Lower lobe of right lung (tissue), 2 donors: ENCODE results near the gene GPATCH8. TPM values are rescaled to one million over a fixed set of nuclear protein-coding genes. Genes with fewer than 3 reads are reported as not detected.
A peak's percentile ranks its signal among the peaks of the same experiment; 100 is the strongest.
"Not testable (repeated sequence)": the region's sequence is repeated elsewhere in the genome, so short reads cannot be mapped to it uniquely, and the experiment has no call there.

Experiments used
- ATAC-seq, 2 donors: fragments of 200-7000 bp; cut with Tn5 transposase; one replicate each; pipeline ENCODE4 v1.9.1; 2020 to 2022; ENCODE audit warnings: mild to moderate bottlenecking in 2 of 2, moderate library complexity in 2 of 2
- DNase-seq: peaks from one replicate; pipeline ENCODE4 v3.0.0-alpha.2; 2020
- H3K27ac ChIP-seq: fragments of 200-600 bp; one replicate; pipeline ENCODE4 v1.8.0; 2022
- H3K27me3 ChIP-seq: fragments of 200-600 bp; one replicate; pipeline ENCODE4 v1.8.0; 2022; ENCODE audit warnings: low read depth
- H3K36me3 ChIP-seq: fragments of 200-600 bp; one replicate; pipeline ENCODE4 v1.8.0; 2022; ENCODE audit warnings: mild to moderate bottlenecking
- H3K4me1 ChIP-seq: fragments of 200-600 bp; one replicate; pipeline ENCODE4 v1.8.0; 2022
- H3K4me3 ChIP-seq: fragments of 200-600 bp; one replicate; pipeline ENCODE4 v1.8.0; 2022; ENCODE audit warnings: mild to moderate bottlenecking
- H3K9me3 ChIP-seq: fragments of 200-600 bp; one replicate; pipeline ENCODE4 v1.8.0; 2022
- intact Hi-C: fragments of 100-400 bp; cut with DNase I; formaldehyde crosslinking; loops from one replicate; pipeline ENCODE4 v1.11.0; 2022
- total RNA-seq: library from RNA; stranded (reverse); fragmentation: NEBNext Ultra II Directional; extraction: Animal tissue kit (Norgen Biotek cat#: 25700); gene quantifications from one replicate; pipeline ENCODE4 v1.2.1, GENCODE V29; 2021
- TF ChIP-seq, protein P1 (sequence below): fragments of 200-600 bp; IDR thresholded peaks from one replicate; pipeline ENCODE4 v1.8.0; 2022; ENCODE audit warnings: antibody characterized with exemption, mild to moderate bottlenecking
- donor health status: DM: no; HTN: yes; CAD: no; lungs with severe emphysema.

GPATCH8 gene
- total RNA-seq, 1 donor from 2014 or later: 48.3 TPM

DNA sequence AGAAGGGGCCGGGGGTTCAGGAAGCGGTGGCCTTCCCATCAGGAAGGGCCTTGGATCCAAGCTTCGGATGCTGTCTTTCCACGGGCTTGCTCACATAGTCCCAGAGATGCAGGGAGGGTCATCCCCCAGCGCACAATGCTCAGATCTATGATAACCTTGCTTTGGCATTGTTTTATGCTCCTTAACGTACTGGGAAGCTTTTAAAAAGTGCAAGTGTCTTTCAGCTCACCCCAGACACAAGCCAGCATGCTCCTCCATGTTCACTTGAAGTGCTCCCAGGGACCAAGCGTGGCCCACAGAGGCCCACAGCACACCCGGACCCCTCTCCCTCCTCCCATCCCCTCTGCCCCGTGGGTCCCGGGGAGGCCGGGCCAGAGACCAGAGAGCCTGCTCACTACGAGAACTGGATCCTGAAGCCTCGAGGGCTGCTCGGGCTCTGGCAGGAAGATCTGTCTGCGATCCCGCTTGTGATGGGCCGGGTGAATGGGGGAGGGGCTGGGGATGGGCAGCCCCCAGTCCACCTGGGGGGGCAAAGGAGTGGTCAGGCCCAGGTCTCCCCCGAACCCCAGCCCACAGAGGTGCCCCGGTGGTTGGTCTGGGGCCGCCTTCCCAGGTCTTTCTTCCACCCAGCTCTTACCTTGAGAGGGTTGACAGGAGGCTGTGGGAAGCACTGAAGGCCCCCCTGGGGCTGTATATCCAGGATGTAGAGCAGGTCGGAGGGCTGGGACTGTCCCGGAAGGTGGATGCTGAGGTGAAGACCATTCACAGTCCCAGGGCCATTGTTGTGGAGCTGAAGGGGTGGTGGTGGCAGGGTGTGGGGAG lies 127.8 kb downstream of the GPATCH8 start:
- TF ChIP-seq, protein P1, sequence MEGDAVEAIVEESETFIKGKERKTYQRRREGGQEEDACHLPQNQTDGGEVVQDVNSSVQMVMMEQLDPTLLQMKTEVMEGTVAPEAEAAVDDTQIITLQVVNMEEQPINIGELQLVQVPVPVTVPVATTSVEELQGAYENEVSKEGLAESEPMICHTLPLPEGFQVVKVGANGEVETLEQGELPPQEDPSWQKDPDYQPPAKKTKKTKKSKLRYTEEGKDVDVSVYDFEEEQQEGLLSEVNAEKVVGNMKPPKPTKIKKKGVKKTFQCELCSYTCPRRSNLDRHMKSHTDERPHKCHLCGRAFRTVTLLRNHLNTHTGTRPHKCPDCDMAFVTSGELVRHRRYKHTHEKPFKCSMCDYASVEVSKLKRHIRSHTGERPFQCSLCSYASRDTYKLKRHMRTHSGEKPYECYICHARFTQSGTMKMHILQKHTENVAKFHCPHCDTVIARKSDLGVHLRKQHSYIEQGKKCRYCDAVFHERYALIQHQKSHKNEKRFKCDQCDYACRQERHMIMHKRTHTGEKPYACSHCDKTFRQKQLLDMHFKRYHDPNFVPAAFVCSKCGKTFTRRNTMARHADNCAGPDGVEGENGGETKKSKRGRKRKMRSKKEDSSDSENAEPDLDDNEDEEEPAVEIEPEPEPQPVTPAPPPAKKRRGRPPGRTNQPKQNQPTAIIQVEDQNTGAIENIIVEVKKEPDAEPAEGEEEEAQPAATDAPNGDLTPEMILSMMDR: no peak
- H3K27ac ChIP-seq: no peak overlapping the region
- H3K4me1 ChIP-seq: peaks cover 8% of the 10 kb centered on the region
- no peak overlapping the region for H3K4me3 ChIP-seq
- no peaks in the 10 kb centered on the region for H3K36me3 ChIP-seq
- H3K27me3 ChIP-seq: no peaks in the 10 kb centered on the region
- intact Hi-C loops: no loop called here
- ATAC-seq (peak in 1 of 2 donors; percentile 14), DNase-seq (no peak)
- H3K9me3 ChIP-seq: no peaks in the 10 kb centered on the region

DNA sequence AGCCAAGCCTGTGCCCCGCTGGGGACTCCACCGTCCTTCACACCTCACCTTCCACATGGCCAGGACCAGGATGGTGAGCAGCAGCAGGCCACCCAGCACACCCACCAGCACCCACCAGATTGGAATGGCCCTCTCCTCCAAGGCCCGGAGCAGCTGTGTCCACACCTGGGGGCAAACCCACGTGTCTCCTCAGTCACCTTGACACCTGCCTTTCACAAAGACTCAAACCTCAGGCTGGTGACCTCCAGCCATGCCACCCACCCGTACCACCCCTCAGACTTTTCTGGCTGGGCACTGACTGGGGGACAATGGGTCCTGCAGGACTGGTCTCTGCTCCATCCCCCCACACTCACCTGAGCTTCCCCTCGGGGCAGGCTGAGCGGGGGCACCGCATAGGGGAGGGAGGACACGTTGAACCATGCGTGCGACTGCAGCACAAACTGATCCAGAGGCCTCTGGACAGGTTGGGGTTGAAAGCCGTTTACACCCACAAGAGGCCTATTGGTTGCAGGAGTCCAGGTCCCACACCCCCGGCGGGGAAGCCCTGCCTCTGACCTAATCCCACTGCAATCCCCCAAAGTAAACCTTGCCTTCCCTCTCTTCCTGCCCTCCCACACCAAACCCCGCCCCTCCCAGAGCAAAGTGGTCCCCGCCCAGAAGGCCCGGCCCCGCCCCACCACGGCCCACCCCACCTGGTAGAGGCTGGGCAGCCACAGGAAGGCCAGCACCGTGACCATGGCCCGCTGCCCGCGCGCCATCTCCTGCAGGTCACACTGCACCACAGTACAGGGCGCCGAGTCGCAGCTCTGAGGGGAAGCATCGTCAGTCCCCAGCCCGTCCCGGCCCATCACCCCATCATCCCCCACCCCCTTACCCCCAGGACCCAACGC lies 128.7 kb downstream of the GPATCH8 start:
- DNase-seq (no peak), ATAC-seq (peak; percentile 59 to 61)
- intact Hi-C loops: no loop called here
- Histone ChIP-seq H3K4me3 (no peak overlapping the region), H3K9me3 (no peaks in the 10 kb centered on the region), H3K27ac (no peak overlapping the region), H3K27me3 (peaks cover 8% of the 10 kb centered on the region), H3K4me1 (peaks cover 8% of the 10 kb centered on the region), H3K36me3 (no peaks in the 10 kb centered on the region)
- TF ChIP-seq, protein P1: no peak

DNA sequence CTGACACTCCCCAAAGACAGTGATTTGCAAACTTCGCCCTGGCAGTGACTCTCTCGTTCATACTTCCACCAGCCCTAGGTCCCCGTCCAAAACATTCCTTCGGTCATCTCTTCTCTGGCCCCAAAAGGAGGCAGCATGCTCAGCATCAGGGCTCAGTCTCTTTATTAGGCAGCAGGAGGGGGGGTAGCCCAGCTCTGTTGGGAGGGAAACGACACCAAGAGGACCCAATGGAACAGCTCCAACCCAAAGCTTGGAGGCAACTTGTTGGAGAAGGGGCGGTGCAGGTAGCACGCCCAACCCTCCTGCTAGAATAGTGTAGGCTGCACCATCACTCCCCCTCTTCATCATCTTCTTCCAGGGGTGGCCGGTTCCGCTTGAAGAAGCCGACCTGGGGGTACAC lies 131.2 kb downstream of the GPATCH8 start:
- H3K4me1 ChIP-seq: peaks cover 8% of the 10 kb centered on the region
- TF ChIP-seq, protein P1: no peak
- H3K4me3 ChIP-seq: no peak overlapping the region
- intact Hi-C loops: no loop called here
- H3K36me3 ChIP-seq: no peaks in the 10 kb centered on the region
- peaks cover 8% of the 10 kb centered on the region for H3K27me3 ChIP-seq
- ATAC-seq (no peak), DNase-seq (no peak)
- no peaks in the 10 kb centered on the region for H3K9me3 ChIP-seq
- H3K27ac ChIP-seq: no peak overlapping the region

DNA sequence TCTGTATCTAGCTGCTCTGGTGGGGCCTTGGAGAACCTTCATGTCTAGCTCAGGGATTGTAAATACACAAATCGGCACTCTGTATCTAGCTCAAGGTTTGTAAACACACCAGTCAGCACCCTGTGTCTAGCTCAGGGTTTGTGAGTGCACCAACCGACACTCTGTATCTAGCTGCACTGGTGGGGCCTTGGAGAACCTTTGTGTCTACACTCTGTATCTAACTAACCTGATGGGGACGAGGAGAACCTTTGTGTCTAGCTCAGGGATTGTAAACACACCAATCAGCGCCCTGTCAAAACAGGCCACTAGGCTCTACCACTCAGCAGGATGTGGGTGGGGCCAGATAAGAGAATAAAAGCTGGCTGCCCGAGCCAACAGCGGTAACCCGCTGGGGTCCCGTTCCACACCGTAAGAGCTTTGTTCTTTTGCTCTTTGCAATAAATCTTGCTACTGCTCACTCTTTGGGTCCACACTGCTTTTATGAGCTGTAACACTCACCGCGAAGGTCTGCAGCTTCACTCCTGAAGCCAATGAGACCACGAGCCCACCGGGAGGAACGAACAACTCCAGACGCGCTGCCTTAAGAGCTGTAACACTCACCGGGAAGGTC lies 133.7 kb downstream of the GPATCH8 start:
- H3K4me1 ChIP-seq, H3K27ac ChIP-seq, H3K9me3 ChIP-seq, H3K36me3 ChIP-seq, H3K27me3 ChIP-seq, H3K4me3 ChIP-seq, ATAC-seq, DNase-seq, intact Hi-C loops: not testable (repeated sequence)

DNA sequence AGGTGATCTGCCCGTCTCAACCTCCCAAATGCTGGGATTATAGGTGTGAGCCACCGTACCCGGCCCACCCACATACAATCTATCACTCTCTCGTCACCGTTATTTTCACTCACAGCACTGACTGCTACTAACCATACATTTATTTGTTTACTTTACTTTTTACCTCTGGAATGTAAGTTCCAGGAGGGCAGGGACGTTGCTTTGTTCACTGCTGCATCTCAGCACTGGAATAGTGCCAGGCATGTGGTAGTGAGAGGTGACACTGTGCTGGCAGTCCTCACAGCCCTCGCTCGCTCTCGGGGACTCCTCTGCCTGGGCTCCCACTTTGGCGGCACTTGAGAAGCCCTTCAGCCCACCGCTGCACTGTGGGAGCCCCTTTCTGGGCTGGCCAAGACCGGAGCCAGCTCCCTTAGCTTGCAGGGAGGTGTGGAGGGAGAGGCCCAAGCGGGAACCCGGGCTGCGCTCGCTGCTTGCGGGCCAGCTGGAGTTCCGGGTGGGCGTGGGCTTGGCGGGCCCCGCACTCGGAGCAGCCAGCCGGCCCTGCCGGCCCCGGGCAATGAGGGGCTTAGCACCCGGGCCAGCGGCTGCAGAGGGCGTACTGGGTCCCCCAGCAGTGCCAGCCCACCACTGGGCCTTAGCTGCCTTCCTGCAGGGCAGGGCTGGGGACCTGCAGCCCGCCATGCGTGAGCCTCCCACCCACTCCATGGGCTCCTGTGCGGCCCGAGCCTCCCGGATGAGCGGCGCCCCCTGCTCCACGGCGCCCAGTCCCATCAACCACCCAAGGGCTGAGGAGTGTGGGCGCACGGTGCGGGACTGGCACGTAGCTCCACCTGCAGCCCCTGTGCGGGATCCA lies 134.6 kb downstream of the GPATCH8 start:
- H3K27me3 ChIP-seq, H3K27ac ChIP-seq, H3K4me1 ChIP-seq, ATAC-seq, H3K36me3 ChIP-seq, DNase-seq, H3K4me3 ChIP-seq, H3K9me3 ChIP-seq, intact Hi-C loops: not testable (repeated sequence)
